GM19467 (cell line): ENCODE results near the gene RPS6KB1.
"Not testable (repeated sequence)": the region's sequence is repeated elsewhere in the genome, so short reads cannot be mapped to it uniquely, and the experiment has no call there.

ENCODE experiments used
- ATAC-seq: cut with Tn5 transposase; IDR thresholded peaks from one replicate; pipeline ENCODE4 v1.9.1; 2021; ENCODE audit warnings: mild to moderate bottlenecking, moderate library complexity; ENCODE audit not compliant: unreplicated experiment

Gene RPS6KB1

DNA sequence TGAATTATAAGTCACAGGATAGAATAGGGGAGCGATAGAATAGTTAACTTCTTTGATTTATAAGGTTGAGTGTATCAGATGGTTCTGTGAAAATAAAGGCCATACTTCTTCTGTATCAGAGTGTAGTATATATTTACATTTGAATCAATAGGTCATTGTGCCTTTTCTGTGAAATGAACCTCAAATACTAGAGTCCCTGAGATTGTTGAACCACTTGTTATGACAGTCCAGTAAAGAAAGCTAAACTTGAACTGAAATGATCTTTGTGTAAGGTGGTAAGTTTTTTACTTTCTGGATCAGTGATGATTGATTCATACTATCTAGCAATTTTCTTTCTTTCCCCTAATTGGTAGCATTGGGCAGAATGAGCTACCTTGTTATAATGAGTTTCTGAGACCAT, 40.4 kb downstream of the RPS6KB1 start:
- ATAC-seq, result not testable (repeated sequence)

DNA sequence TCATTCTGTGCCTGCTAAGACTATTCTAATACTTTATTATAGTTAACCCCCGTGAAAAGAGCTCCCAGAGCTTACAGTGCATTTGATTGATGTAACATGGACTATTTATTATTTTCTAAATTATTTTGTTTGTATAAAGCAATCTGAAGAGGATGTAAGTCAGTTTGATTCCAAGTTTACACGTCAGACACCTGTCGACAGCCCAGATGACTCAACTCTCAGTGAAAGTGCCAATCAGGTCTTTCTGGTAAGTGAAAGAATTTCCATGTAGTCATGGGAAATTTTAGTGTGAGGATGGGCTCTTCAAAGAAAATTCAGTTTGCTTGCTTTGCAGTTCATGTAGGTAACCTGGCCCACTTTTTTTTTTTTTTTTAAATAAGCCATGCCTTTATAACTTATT, 47.8 kb downstream of the RPS6KB1 start:
- not testable (repeated sequence) for ATAC-seq

DNA sequence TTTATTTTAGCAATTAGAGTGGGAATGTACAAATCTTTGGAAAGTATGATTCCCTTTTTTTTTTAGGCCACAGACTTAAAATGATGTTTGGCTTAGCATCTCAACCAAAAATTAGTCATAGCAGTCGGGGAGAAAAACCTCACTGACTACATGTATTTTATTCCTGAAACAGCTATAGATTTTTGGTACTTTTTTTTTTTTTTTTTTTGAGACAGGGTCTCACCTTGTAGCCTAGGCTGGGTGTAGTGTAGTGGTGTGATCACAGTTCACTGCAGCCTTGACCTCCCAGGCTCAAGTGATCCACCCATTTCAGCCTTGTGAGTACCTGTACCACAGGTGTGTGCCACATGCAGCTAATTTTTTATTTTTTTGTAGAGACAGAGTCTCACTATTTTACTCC, 48.2 kb downstream of the RPS6KB1 start:
- no peak for ATAC-seq

DNA sequence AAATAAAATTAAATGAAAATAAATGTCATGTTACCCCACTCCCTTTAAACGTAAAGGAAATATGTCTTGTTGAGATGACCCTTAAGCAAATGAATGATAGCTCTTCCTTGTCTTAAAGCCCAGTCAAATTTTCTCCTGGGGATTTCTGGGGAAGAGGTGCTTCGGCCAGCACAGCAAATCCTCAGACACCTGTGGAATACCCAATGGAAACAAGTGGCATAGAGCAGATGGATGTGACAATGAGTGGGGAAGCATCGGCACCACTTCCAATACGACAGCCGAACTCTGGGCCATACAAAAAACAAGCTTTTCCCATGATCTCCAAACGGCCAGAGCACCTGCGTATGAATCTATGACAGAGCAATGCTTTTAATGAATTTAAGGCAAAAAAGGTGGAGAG, 53.5 kb downstream of the RPS6KB1 start:
- ATAC-seq, result not testable (repeated sequence)

DNA sequence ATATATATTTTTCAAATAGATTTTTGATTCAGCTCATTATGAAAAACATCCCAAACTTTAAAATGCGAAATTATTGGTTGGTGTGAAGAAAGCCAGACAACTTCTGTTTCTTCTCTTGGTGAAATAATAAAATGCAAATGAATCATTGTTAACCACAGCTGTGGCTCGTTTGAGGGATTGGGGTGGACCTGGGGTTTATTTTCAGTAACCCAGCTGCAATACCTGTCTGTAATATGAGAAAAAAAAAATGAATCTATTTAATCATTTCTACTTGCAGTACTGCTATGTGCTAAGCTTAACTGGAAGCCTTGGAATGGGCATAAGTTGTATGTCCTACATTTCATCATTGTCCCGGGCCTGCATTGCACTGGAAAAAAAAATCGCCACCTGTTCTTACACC, 54.4 kb downstream of the RPS6KB1 start:
- ATAC-seq, result not testable (repeated sequence)

DNA sequence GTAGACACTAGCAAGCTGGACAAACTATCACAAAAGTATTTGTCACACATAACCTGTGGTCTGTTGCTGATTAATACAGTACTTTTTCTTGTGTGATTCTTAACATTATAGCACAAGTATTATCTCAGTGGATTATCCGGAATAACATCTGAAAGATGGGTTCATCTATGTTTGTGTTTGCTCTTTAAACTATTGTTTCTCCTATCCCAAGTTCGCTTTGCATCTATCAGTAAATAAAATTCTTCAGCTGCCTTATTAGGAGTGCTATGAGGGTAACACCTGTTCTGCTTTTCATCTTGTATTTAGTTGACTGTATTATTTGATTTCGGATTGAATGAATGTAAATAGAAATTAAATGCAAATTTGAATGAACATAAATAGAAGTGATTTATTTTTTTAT, 57.1 kb downstream of the RPS6KB1 start:
- no peak for ATAC-seq

DNA sequence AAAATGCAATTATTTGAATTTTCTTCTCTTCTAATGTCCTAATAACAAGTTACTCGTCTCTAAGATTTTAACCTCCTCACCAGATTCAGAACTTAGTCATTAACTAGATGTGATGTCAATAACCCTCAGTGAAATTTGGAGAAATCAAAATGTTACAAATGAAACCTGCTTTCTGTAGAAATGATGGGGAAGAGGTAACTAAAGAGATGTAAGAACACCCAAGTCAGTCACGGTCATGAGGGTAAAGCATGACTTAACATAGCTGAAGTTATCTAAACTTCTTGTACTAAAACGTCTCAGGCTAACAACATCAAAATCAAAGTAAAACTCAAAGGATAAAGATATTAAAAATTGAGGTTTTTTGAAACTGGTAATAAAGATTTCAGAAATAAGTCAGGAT, 61.9 kb downstream of the RPS6KB1 start:
- ATAC-seq, result no peak

DNA sequence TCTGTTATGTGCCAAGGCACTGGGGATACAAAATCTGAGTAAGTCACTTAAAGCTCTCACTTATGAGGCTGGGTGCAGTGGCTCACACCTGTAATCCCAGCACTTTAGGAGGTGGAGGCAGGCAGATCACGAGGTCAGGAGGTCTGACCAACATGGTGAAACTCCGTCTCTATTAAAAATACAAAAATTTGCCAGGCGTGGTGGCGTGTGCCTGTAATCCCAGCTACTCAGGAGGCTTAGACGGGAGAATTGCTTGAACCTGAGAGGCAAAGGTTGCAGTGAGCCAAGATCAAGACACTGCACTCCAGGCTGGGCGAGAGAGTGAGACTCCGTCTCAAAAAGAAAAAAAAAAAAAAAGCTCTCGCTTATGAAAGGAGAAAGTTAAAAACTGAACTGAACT, 66.7 kb downstream of the RPS6KB1 start:
- not testable (repeated sequence) for ATAC-seq

DNA sequence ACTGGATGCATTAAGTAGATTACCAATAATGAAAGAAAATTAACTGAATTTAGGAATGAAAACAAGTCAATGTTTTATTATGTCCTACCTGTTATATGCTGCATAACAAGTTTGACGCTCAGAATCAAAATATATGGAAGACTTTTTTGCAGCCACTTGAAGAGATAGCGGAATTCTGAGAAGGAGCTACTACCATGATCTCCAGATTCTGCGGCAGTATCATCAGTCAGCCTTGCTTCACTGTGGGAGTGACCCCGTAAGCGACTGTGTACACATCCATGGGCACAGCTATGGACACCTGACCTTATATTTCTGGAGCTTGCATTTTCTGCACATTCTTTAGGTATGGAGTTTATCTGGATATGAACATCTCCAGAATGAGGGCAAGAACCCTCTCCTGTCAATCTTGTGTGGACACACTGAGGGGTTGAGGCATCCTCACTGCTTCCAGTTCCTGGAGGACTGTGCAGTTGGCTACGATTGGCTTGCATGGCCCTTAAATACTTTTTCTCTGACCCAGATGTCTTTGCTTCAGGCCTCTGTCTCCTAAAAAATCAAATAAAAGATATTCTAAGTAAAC, 69.9 kb downstream of the RPS6KB1 start:
- ATAC-seq, result no peak

DNA sequence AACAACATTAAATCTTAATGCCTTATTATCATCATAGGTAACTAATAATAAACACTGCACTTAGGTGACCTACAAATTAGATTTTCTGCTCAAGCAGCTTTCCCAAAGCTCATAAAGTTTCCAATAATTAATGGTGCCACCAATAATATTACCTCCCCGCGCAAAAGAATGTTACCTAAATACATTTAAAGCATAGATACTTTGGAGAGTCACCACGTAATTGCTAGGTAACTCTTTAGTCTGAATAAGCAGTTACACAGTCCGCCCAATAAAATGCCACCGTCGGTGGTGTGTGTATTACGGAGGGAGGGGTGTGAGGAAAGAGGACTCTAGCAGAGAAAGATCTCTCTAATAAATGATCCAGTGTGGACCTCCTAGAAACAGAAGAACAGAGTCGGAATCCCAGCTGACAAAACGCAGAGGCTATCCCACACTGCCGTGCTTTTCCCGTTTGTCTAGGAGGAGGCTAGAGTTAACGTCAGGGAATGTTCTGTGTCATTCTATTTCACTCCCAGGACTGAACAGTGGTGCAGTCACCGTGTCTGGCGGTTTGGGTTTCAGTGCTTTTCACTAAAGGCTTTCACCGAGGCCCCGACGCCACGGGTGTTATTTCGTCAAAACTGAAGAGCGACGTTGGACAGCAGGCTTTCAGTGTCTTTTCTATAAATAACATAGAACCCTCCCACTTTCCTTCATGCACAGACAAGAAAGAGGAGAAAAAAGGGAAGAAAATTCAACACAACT, 71.0 kb downstream of the RPS6KB1 start:
- peak; percentile 33 for ATAC-seq

DNA sequence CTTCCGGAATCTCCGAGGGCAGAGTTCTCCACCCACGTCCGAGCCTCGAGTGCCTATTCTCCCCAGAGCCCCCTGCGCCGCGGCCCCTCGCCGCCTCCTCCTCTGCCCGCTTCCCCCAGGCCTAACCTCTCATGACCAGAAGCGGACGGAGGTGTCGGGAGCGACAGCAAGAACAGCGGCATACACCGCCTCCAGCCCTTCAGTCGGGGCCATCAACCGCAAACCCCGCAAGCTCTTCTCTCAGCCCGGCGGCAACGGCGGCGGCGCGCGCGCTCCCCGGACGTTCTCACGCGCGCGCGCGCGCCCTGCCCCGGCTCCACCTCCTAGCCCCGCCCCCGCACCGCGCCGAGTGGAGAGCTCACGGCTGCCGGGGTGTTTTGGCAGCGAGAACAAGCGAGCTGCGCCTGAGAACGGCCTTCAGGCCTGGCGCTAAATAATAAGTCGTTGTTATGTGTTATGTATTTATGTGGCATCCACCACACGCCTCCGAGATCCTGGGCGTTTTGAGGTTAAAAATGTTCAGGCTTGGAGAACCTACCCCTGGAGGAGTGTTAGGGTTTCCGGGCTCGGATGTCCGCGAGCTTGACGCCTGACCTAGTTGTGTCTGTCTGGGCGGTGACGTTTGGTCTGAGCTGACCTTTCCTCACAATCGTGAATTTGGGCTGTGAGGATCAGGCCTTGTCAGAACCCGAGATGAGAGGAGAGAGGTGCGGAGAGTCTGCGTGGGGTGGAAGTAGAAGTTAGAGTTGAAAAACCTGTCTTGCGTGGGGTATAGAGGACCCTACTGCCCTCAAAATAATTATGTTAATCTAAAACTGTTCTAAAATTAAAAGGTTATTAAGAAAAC, 71.8 kb downstream of the RPS6KB1 start, which contains the start of gene RNFT1:
Gene RNFT1, minus strand, starts transcription at position 259 of the 847 bp plus-strand sequence. Its CDS starts 77 bp downstream, at position 182.
- peak; percentile 81 for ATAC-seq

DNA sequence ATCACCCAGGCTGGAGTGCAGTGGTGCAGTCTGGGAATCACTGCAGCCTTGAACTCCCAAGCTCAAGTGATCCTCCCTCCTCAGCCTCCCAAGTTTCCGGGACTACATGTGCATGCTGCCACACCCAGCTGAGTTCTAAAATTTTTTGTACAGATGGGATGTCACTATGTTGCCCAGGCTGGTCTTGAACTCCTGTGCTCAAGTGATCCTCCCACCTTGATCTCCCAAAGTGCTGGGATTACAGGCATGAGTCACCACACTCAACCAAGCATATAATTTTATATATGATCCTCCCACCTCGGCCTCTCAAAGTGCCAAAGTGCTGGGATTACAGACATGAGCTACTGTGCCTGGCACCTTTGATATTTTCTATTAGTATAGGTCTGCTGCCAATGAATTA, 78.8 kb downstream of the RPS6KB1 start:
- not testable (repeated sequence) for ATAC-seq

DNA sequence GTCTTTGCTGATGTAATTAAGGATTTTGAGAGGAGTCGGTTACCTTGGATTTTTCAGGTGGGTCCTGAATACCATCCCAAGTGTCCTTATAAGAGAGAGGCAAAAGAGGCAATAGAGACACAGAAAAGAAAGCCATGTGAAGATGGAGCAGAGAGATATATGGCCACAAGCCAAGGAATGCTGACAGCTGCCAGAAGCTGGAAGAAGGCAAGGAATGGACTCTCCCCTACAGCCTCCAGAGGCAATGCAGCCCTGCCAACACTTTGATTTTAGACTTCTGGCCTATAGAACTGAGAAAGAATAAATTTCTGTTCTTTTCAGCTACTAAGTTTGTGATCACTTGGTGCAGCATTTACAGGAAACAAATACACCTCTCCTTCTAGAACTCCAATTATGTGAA, 79.9 kb downstream of the RPS6KB1 start:
- ATAC-seq, result no peak

DNA sequence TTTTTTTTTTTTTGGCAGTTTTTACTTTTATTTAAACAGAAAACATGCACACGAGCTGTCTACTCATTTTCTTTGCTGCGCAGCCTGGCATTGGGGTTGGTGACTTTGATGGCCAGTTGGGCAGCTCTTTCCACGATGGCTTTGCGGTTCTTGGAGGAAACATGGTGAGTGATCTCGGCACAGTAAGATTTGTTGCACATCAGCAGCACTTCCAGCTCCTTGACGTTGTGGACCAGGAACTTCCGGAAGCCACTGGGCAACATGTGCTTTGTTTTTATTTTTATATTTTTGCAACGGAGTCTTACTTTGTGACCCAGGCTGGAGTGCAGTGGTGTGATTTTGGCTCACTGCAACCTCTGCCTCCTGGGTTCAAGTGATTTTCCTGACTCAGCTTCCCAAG, 80.6 kb downstream of the RPS6KB1 start:
- ATAC-seq, result not testable (repeated sequence)

DNA sequence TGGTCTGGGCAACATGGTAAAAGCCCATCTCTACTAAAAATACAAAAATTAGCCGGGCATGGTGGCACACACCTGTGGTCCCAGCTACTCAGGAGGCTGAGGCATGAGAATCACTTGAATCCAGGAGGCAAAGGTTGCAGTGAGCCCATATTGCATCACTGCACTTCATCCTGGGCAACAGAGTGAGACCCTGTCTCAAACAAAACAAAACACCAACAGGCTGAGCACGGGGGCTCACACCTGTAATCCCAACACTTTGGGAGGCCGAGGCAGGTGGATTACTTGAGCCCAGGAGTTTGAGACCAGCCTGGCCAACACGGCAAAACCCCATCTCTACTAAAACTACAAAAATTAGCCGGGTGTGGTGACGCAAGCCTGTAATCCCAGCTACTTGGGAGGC, 82.2 kb downstream of the RPS6KB1 start:
- ATAC-seq, result not testable (repeated sequence)

DNA sequence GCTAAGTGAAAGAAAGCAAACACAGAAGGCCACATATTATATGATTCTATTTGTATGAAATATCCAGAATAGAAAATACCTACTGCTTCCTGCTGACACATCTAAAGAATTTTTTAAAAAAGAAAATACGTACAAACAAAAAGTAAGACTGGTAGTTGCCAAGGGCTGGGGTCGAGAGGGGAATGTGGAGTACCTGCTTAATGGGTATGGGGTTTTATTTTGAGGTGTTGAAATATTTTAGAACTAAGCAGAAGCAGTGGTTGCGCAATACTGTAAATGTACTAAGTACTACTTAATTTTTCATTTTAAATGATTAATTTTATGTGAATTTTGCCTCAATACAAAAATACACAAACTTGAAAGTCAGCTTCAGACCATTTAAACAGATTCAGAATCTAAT, 103.7 kb downstream of the RPS6KB1 start:
- ATAC-seq, result not testable (repeated sequence)
